T-helper 2 cell treated with Interferon-gamma antibody and Interleukin-4, amounts not matched to agents 5 μg/mL and 100 μg/mL, for 36 hours (primary cell): ENCODE measurements around the gene SGCB.

Experiments
- DNase-seq: peaks from one replicate; pipeline ENCODE4 v3.0.0; 2021; ENCODE audit warnings: low spot score
- H3K27ac Mint-ChIP-seq: one replicate; pipeline ENCODE4 v1.8.0; 2021; ENCODE audit warnings: mild to moderate bottlenecking, mixed read lengths
- H3K27me3 Mint-ChIP-seq: one replicate; pipeline ENCODE4 v1.8.0; 2021; ENCODE audit warnings: low read depth, mixed read lengths
- H3K36me3 Mint-ChIP-seq: one replicate; pipeline ENCODE4 v1.8.0; 2021; ENCODE audit warnings: low read depth, mixed read lengths
- H3K4me1 Mint-ChIP-seq: one replicate; pipeline ENCODE4 v1.8.0; 2021; ENCODE audit warnings: low read depth, mixed read lengths
- H3K4me3 Mint-ChIP-seq: one replicate; pipeline ENCODE4 v1.8.0; 2022; ENCODE audit warnings: mild to moderate bottlenecking, moderate library complexity, mixed read lengths
- H3K9me3 Mint-ChIP-seq: one replicate; pipeline ENCODE4 v1.8.0; 2021; ENCODE audit warnings: mixed read lengths

The SGCB gene

GRCh38 chr4:52006887-52007286 lies 31.2 kb downstream of the SGCB start:
- H3K27ac Mint-ChIP-seq, result no peak overlapping the region
- H3K4me3 Mint-ChIP-seq, result no peak overlapping the region
- no peaks in the 10 kb centered on the region for H3K27me3 Mint-ChIP-seq
- H3K4me1 Mint-ChIP-seq, result peaks cover 2% of the 10 kb centered on the region
- no peak for DNase-seq
- H3K36me3 Mint-ChIP-seq, result no peaks in the 10 kb centered on the region
- no peaks in the 10 kb centered on the region for H3K9me3 Mint-ChIP-seq

- no peak overlapping the region for H3K27ac Mint-ChIP-seq
- no peaks in the 10 kb centered on the region for H3K4me1 Mint-ChIP-seq
- H3K36me3 Mint-ChIP-seq, result no peaks in the 10 kb centered on the region
- no peak overlapping the region for H3K4me3 Mint-ChIP-seq
- H3K9me3 Mint-ChIP-seq, result no peaks in the 10 kb centered on the region
- no peak for DNase-seq
- H3K27me3 Mint-ChIP-seq, result no peaks in the 10 kb centered on the region
Observed at GRCh38 chr4:52005604-52006273, 32.4 kb downstream of the SGCB start.

- no peak overlapping the region for H3K4me3 Mint-ChIP-seq
- no peak for DNase-seq
- no peaks in the 10 kb centered on the region for H3K27me3 Mint-ChIP-seq
- no peaks in the 10 kb centered on the region for H3K36me3 Mint-ChIP-seq
- H3K27ac Mint-ChIP-seq, result no peak overlapping the region
- H3K9me3 Mint-ChIP-seq, result no peaks in the 10 kb centered on the region
- no peaks in the 10 kb centered on the region for H3K4me1 Mint-ChIP-seq
Observed at GRCh38 chr4:52004414-52004813, 33.7 kb downstream of the SGCB start.

GRCh38 chr4:52001616-52002015 lies 36.5 kb downstream of the SGCB start:
- no peak for DNase-seq
- Mint-ChIP-seq H3K9me3 (no peaks in the 10 kb centered on the region), H3K36me3 (no peaks in the 10 kb centered on the region), H3K4me1 (no peaks in the 10 kb centered on the region), H3K27me3 (no peaks in the 10 kb centered on the region), H3K27ac (no peak overlapping the region), H3K4me3 (no peak overlapping the region)

- no peaks in the 10 kb centered on the region for H3K9me3 Mint-ChIP-seq
- no peak overlapping the region for H3K4me3 Mint-ChIP-seq
- DNase-seq, result no peak
- H3K27ac Mint-ChIP-seq, result no peak overlapping the region
- no peaks in the 10 kb centered on the region for H3K4me1 Mint-ChIP-seq
- no peaks in the 10 kb centered on the region for H3K36me3 Mint-ChIP-seq
- no peaks in the 10 kb centered on the region for H3K27me3 Mint-ChIP-seq
Observed at GRCh38 chr4:51999250-51999649, 38.8 kb downstream of the SGCB start.

GRCh38 chr4:51998837-51999236 lies 39.3 kb downstream of the SGCB start:
- H3K27ac Mint-ChIP-seq, result no peak overlapping the region
- H3K9me3 Mint-ChIP-seq, result no peaks in the 10 kb centered on the region
- no peak for DNase-seq
- no peaks in the 10 kb centered on the region for H3K36me3 Mint-ChIP-seq
- H3K4me3 Mint-ChIP-seq, result no peak overlapping the region
- no peaks in the 10 kb centered on the region for H3K4me1 Mint-ChIP-seq
- H3K27me3 Mint-ChIP-seq, result no peaks in the 10 kb centered on the region

DNA sequence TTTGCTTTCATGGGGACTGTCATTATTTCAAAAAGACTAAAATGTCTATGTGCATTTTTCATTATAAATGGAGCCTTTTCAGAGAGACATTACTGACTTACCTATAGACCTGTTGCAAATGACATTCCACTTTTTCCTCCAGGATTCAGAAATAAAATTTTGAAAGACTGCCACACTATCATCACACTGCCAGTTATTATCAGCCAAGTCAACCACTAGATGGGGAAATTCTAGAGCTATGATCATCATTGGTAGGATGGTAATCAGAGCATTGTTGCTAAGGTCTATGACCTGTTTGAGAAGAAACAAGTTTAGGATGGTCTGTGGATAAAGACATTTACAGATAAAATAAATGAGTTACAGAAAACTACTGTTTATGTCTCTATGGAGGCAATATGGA lies 40.5 kb downstream of the SGCB start:
- H3K36me3 Mint-ChIP-seq, result no peaks in the 10 kb centered on the region
- no peak overlapping the region for H3K4me3 Mint-ChIP-seq
- H3K4me1 Mint-ChIP-seq, result no peaks in the 10 kb centered on the region
- H3K27ac Mint-ChIP-seq, result no peak overlapping the region
- no peak for DNase-seq
- H3K9me3 Mint-ChIP-seq, result no peaks in the 10 kb centered on the region
- no peaks in the 10 kb centered on the region for H3K27me3 Mint-ChIP-seq

DNA sequence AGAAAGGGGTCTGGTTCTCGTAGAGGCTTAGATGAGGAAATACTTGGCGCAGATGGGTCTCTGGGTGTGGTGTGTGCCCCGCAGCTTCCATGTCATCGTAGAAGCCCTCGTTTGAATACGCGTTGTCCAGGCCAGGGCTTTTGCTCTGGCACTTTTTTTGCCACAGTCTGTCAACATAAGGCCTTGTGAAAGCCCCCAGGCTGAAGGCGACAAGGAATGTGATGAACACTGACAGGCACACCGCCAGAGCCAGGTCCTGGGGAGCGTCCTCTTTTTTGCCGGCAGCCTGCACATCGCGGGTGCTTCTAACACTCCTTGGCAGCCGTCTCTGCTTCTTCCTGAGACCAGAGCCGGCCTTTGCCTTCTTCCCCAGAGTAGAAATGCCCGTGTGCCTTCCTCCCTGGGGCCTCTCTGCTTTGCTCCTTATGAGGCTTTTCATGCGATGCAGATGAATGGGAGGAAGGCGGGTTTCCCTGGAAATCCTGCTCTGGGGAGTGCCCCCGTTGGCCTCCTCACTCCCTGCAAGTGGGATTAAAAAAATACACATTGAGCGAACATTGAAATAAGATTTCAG lies 42.4 kb downstream of the SGCB start:
- Mint-ChIP-seq H3K9me3 (peaks cover 2% of the 10 kb centered on the region), H3K4me1 (no peaks in the 10 kb centered on the region), H3K27ac (no peak overlapping the region), H3K36me3 (no peaks in the 10 kb centered on the region), H3K27me3 (no peaks in the 10 kb centered on the region), H3K4me3 (no peak overlapping the region)
- no peak for DNase-seq
